Thoracic aorta (tissue), 2 donors: ENCODE data around the gene NAALADL2. TPM values are rescaled to one million over a fixed set of nuclear protein-coding genes. Genes with fewer than 3 reads are reported as not detected.

Source experiments
- ATAC-seq: fragments of 150-250 bp; one replicate; pipeline ENCODE4 v1.8.0; 2017; ENCODE audit warnings: low read depth; ENCODE audit not compliant: insufficient number of reproducible peaks, low FRiP score
- DNase-seq: peaks from one replicate; pipeline ENCODE4 v3.0.0-alpha.2; 2020; ENCODE audit warnings: low spot score
- H3K27ac ChIP-seq, 2 donors: fragments of 200-600 bp; sonication (generic); 1 replicate in 1 of 2; 2 replicates in 1 of 2; pipeline ENCODE4 v1.5.1; 2016; ENCODE audit warnings: mild to moderate bottlenecking in 2 of 2, moderate library complexity in 2 of 2
- H3K27me3 ChIP-seq: fragments of 200-600 bp; sonication (generic); replicated peaks from 2 replicates; pipeline ENCODE4 v1.6.0; 2016; ENCODE audit warnings: mild to moderate bottlenecking; ENCODE audit not compliant: insufficient read depth
- H3K36me3 ChIP-seq: fragments of 200-600 bp; sonication (generic); one replicate; pipeline ENCODE4 v1.5.1; 2016
- H3K4me1 ChIP-seq, 2 donors: fragments of 200-600 bp; sonication (generic); 1 replicate in 1 of 2; 2 replicates in 1 of 2; pipeline versions ENCODE4 v1.5.1 to v1.6.0; 2016; ENCODE audit warnings: low read depth in 2 of 2, mild to moderate bottlenecking in 1 of 2; ENCODE audit not compliant: control insufficient read depth in 1 of 2
- H3K4me3 ChIP-seq: fragments of 200-600 bp; sonication (generic); 2 replicates; pipeline ENCODE4 v1.5.1; 2016; ENCODE audit warnings: mild to moderate bottlenecking
- H3K9me3 ChIP-seq: fragments of 200-600 bp; sonication (generic); 2 replicates; pipeline ENCODE4 v1.5.1; 2016
- total RNA-seq, 2 donors: library from RNA; depleted of rRNA; stranded (reverse); fragments of >200 nt; gene quantifications; one replicate each; pipeline versions ENCODE4 v1.1.0 to v1.2.3, GENCODE V29; 2016
- TF ChIP-seq, protein P1 (sequence below): fragments of 200-600 bp; sonication (generic); IDR thresholded peaks from one replicate; pipeline ENCODE4 v1.5.1; 2019; ENCODE audit warnings: antibody characterized with exemption

Gene NAALADL2
- total RNA-seq, 2 donors from 2014 or later = 12.9 to 21.0 TPM

DNA sequence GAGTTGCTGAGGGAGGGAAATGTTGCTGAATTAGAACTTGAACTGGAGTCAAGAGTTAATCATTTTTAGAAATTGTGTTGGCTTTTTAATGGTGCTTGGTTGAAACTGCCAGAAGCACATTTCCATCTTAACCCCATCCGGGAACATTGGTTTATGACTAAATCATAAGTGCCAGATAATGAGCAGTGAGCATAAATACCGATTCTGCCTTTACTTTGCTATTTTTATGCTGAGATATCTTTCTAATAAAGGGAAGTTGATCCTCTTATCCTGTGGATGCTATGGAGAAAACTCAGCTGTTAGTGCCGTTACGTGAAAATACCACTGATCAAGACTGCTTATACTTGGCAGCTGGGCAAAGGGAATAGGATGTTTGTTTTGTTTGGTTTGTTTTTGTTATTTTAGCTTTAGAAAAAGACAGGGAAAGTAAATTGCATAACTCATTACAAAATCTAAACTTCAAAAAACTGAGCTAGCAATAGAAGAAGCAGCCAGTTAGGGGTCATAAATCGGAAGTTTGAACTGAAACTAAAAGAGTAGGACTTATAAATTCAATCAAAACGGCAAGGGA is 813.1 kb downstream of the NAALADL2 start:
- no peak for ATAC-seq
- TF ChIP-seq, protein P1, sequence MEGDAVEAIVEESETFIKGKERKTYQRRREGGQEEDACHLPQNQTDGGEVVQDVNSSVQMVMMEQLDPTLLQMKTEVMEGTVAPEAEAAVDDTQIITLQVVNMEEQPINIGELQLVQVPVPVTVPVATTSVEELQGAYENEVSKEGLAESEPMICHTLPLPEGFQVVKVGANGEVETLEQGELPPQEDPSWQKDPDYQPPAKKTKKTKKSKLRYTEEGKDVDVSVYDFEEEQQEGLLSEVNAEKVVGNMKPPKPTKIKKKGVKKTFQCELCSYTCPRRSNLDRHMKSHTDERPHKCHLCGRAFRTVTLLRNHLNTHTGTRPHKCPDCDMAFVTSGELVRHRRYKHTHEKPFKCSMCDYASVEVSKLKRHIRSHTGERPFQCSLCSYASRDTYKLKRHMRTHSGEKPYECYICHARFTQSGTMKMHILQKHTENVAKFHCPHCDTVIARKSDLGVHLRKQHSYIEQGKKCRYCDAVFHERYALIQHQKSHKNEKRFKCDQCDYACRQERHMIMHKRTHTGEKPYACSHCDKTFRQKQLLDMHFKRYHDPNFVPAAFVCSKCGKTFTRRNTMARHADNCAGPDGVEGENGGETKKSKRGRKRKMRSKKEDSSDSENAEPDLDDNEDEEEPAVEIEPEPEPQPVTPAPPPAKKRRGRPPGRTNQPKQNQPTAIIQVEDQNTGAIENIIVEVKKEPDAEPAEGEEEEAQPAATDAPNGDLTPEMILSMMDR = no peak
- no peak for DNase-seq
- no peaks in the 10 kb centered on the region for H3K27me3 ChIP-seq
- H3K36me3 ChIP-seq = no peaks in the 10 kb centered on the region
- H3K4me1 ChIP-seq = peaks cover 0 to 5% of the 10 kb centered on the region in 2 donors
- no peak overlapping the region for H3K27ac ChIP-seq
- H3K9me3 ChIP-seq = no peaks in the 10 kb centered on the region
- H3K4me3 ChIP-seq = peak overlapping the region; percentile 70

- Histone ChIP-seq H3K27ac (no peak overlapping the region), H3K36me3 (no peaks in the 10 kb centered on the region), H3K9me3 (no peaks in the 10 kb centered on the region), H3K4me3 (no peak overlapping the region), H3K4me1 (no peaks in the 10 kb centered on the region), H3K27me3 (no peaks in the 10 kb centered on the region)
- DNase-seq (no peak), ATAC-seq (no peak)
- TF ChIP-seq, protein P1 = no peak
Observed at GRCh38 chr3:175679568-175679967, 820.4 kb downstream of the NAALADL2 start.

DNA sequence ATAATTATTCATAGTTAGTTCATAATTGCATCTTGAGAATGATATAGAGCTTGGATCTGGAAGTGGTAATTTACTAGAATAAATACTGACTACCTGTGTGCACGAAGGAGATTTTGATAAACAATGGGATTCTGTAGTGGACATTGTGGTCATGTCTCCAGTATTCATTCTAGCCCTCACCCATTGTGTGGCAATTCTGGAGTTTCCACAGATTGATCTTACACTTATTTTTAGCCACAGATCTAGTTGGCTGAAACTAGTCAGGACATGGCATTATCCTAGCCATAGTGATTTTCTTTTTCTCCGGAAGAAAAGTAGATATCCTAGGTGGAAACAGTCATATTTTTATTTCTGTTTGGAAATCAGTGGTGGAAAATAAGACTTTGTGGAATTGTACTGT is 833.1 kb downstream of the NAALADL2 start:
- TF ChIP-seq, protein P1 = no peak
- Histone ChIP-seq H3K4me1 (peaks cover 3 to 13% of the 10 kb centered on the region in 2 donors), H3K27ac (no peak overlapping the region), H3K9me3 (no peaks in the 10 kb centered on the region), H3K27me3 (no peaks in the 10 kb centered on the region), H3K4me3 (no peak overlapping the region), H3K36me3 (no peaks in the 10 kb centered on the region)
- DNase-seq = no peak
- ATAC-seq = no peak

GRCh38 chr3:175695251-175695650 is 836.1 kb downstream of the NAALADL2 start:
- DNase-seq (no peak), ATAC-seq (no peak)
- Histone ChIP-seq H3K4me3 (no peak overlapping the region), H3K9me3 (no peaks in the 10 kb centered on the region), H3K27ac (no peak overlapping the region), H3K27me3 (no peaks in the 10 kb centered on the region), H3K4me1 (peaks cover 3 to 13% of the 10 kb centered on the region in 2 donors), H3K36me3 (no peaks in the 10 kb centered on the region)
- TF ChIP-seq, protein P1 = no peak

GRCh38 chr3:175702956-175703355 is 843.8 kb downstream of the NAALADL2 start:
- DNase-seq (no peak), ATAC-seq (no peak)
- TF ChIP-seq, protein P1 = no peak
- Histone ChIP-seq H3K9me3 (no peaks in the 10 kb centered on the region), H3K4me1 (peaks cover 4 to 21% of the 10 kb centered on the region in 2 donors), H3K27ac (no peak overlapping the region), H3K36me3 (no peaks in the 10 kb centered on the region), H3K4me3 (no peak overlapping the region), H3K27me3 (no peaks in the 10 kb centered on the region)
